ENCODE measurements around the gene QKI. TPM values are rescaled to one million over a fixed set of nuclear protein-coding genes. Genes with fewer than 3 reads are reported as not detected.
"Not testable (repeated sequence)": the region's sequence is repeated elsewhere in the genome, so short reads cannot be mapped to it uniquely, and the experiment has no call there.

The QKI gene
- total RNA-seq, 1 experiment from 2014 or later: 122 TPM

- no peak for DNase-seq (ENCODE audit: low read depth)
Observed at GRCh38 chr6:163438298-163438939, 23.9 kb downstream of the QKI start.

GRCh38 chr6:163438940-163439335 lies 24.4 kb downstream of the QKI start:
- no peak for DNase-seq (ENCODE audit: low read depth)

- not testable (repeated sequence) for DNase-seq (ENCODE audit: low read depth)
Observed at GRCh38 chr6:163439390-163439789, 24.9 kb downstream of the QKI start.

GRCh38 chr6:163439997-163440396 lies 25.5 kb downstream of the QKI start:
- no peak for DNase-seq (ENCODE audit: low read depth)

GRCh38 chr6:163442336-163442735 lies 27.8 kb downstream of the QKI start:
- DNase-seq (ENCODE audit: low read depth): no peak

GRCh38 chr6:163444077-163444476 lies 29.6 kb downstream of the QKI start:
- DNase-seq (ENCODE audit: low read depth): no peak

GRCh38 chr6:163446549-163446948 lies 32.0 kb downstream of the QKI start:
- no peak for DNase-seq (ENCODE audit: low read depth)

- DNase-seq (ENCODE audit: low read depth): no peak
Observed at GRCh38 chr6:163449076-163449475, 34.6 kb downstream of the QKI start.

- no peak for DNase-seq (ENCODE audit: low read depth)
Observed at GRCh38 chr6:163454425-163454824, 39.9 kb downstream of the QKI start.

GRCh38 chr6:163455552-163455951 lies 41.0 kb downstream of the QKI start:
- peak; percentile 47 for DNase-seq (ENCODE audit: low read depth)

GRCh38 chr6:163457637-163458561 lies 43.4 kb downstream of the QKI start:
- DNase-seq (ENCODE audit: low read depth): peak; percentile 94

GRCh38 chr6:163459007-163459406 lies 44.5 kb downstream of the QKI start:
- DNase-seq (ENCODE audit: low read depth): no peak

- peak; percentile 61 for DNase-seq (ENCODE audit: low read depth)
Observed at GRCh38 chr6:163459536-163459935, 45.0 kb downstream of the QKI start.

- peak; percentile 57 for DNase-seq (ENCODE audit: low read depth)
Observed at GRCh38 chr6:163460307-163460782, 45.8 kb downstream of the QKI start.

- no peak for DNase-seq (ENCODE audit: low read depth)
Observed at GRCh38 chr6:163461696-163462095, 47.2 kb downstream of the QKI start.

GRCh38 chr6:163463180-163463579 lies 48.7 kb downstream of the QKI start:
- DNase-seq (ENCODE audit: low read depth): no peak

GRCh38 chr6:163463795-163464194 lies 49.3 kb downstream of the QKI start:
- DNase-seq (ENCODE audit: low read depth): no peak

GRCh38 chr6:163466839-163467390 lies 52.4 kb downstream of the QKI start:
- no peak for DNase-seq (ENCODE audit: low read depth)

- no peak for DNase-seq (ENCODE audit: low read depth)
Observed at GRCh38 chr6:163468738-163469137, 54.2 kb downstream of the QKI start.

- DNase-seq (ENCODE audit: low read depth): no peak
Observed at GRCh38 chr6:163469459-163469985, 55.0 kb downstream of the QKI start.

GRCh38 chr6:163470611-163471010 lies 56.1 kb downstream of the QKI start:
- no peak for DNase-seq (ENCODE audit: low read depth)

- DNase-seq (ENCODE audit: low read depth): no peak
Observed at GRCh38 chr6:163474581-163474980, 60.1 kb downstream of the QKI start.
